ENCODE results near the gene CATSPER1. TPM values are rescaled to one million over a fixed set of nuclear protein-coding genes. Genes with fewer than 3 reads are reported as not detected.
"Not testable (repeated sequence)": the region's sequence is repeated elsewhere in the genome, so short reads cannot be mapped to it uniquely, and the experiment has no call there.

CATSPER1 gene
- total RNA-seq, 1 experiment from 2014 or later = 0.61 TPM

DNA sequence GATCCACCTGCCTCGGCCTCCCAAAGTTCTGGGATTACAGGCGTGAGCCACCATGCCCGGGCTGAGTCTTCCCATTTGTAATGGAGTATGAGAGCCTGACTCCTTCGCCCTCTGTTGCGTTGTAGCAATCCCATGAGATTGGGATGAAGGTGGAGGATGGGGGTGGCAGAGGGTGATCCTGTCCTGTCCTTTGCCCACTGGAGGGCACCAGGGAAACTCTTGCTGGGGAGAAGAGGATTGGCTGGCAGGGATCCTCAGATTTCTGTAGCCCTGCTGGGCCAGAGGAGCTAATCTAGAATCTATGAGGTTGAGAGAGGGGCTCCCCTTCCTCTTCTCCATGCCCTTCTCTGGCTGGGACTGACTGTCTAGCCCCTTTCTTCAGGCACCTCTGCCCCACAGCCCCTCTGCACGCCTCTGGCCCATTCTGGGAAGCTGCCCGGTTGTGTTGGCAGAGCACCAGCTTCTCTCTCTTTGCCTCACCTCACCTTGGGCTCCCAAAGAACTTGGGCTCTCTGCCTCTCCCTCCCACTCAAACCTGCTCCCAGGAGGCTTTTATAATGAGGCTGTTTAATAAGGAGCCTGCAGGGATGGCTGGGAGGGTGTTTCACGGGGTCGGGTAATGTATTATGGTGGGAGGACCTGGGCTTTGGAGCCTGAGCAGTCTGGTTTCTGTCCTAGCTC lies 9.5 kb upstream of the CATSPER1 start:
- CTCF ChIA-PET = interaction anchor here (0.6 to 2.4 kb wide), 7 partner anchors 9 to 649 kb away, joined by 3 to 32 read pairs (median 3); no protein-coding TSS in a partner anchor
- TF ChIP-seq, protein P1, sequence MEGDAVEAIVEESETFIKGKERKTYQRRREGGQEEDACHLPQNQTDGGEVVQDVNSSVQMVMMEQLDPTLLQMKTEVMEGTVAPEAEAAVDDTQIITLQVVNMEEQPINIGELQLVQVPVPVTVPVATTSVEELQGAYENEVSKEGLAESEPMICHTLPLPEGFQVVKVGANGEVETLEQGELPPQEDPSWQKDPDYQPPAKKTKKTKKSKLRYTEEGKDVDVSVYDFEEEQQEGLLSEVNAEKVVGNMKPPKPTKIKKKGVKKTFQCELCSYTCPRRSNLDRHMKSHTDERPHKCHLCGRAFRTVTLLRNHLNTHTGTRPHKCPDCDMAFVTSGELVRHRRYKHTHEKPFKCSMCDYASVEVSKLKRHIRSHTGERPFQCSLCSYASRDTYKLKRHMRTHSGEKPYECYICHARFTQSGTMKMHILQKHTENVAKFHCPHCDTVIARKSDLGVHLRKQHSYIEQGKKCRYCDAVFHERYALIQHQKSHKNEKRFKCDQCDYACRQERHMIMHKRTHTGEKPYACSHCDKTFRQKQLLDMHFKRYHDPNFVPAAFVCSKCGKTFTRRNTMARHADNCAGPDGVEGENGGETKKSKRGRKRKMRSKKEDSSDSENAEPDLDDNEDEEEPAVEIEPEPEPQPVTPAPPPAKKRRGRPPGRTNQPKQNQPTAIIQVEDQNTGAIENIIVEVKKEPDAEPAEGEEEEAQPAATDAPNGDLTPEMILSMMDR (IDR thresholded peaks at IDR 0.05; ENCODE audit: unreplicated experiment) = no peak
- POLR2A ChIA-PET = interaction anchor here (0.7 to 1.0 kb wide), 2 partner anchors 16 to 146 kb away, joined by 3 read pairs; no protein-coding TSS in a partner anchor
- BruUV-seq (replicated peaks) = no TSS peak
- no peak overlapping the region for H3K4me3 Mint-ChIP-seq (ENCODE audit: unreplicated experiment)
- H3K27me3 Mint-ChIP-seq (ENCODE audit: insufficient read depth, unreplicated experiment) = peaks cover 17% of the 10 kb centered on the region
- no peaks in the 10 kb centered on the region for H3K9me3 Mint-ChIP-seq (ENCODE audit: unreplicated experiment)
- intact Hi-C loops (cut with micrococcal nuclease) = no loop called here
- no peak overlapping the region for H3K27ac Mint-ChIP-seq (ENCODE audit: low read depth, unreplicated experiment)
- DNase-seq (ENCODE audit: unreplicated experiment) = no peak
- no peaks in the 10 kb centered on the region for H3K4me1 Mint-ChIP-seq (ENCODE audit: insufficient read depth, unreplicated experiment)
- no peaks in the 10 kb centered on the region for H3K36me3 Mint-ChIP-seq (ENCODE audit: insufficient read depth, unreplicated experiment)

DNA sequence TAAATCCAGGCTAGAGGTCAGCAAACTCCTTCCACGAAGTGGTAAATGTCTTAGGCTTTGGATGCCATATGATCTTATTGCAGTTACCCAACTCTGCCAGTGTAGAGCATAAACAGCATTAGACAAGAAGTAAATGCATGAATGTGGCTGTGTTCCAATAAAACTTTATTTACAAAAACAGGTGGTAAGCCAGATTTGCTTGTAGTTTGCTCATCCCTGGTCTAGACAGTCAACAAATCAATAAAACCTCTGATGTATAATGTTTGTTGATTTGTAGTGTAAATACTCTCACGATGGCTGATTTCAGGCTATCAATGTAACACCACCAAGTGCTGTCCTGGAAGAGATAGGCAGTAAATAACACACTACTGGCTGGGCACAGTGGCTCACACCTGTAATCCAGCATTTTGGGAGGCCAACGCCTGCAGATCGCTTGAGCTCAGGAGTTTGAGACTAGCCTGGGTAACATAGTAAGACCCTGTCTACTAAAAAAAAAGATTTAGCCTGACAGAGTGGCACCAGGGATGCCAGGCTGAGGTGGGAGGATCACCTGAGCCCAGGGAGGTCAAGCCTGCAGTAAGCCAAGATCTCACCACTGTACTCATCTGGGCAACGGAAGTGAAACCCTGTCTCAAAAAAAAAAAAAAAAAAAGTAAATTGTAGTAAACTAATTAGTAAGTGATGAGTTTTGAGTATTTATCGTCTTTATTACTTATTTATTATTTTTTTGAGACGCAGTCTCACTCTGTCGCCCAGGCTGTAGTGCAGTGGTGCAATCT lies 6.9 kb upstream of the CATSPER1 start:
- no peaks in the 10 kb centered on the region for H3K4me1 Mint-ChIP-seq (ENCODE audit: insufficient read depth, unreplicated experiment)
- no peak overlapping the region for H3K27ac Mint-ChIP-seq (ENCODE audit: low read depth, unreplicated experiment)
- DNase-seq (ENCODE audit: unreplicated experiment) = no peak
- no TSS peak for BruUV-seq (replicated peaks)
- H3K27me3 Mint-ChIP-seq (ENCODE audit: insufficient read depth, unreplicated experiment) = peaks cover 17% of the 10 kb centered on the region
- ChIA-PET CTCF (interaction anchor here (2.4 kb wide), 1 partner anchor 35 kb away, joined by 7 read pairs; no protein-coding TSS in a partner anchor), POLR2A (no interaction called here)
- H3K9me3 Mint-ChIP-seq (ENCODE audit: unreplicated experiment) = no peaks in the 10 kb centered on the region
- no peaks in the 10 kb centered on the region for H3K36me3 Mint-ChIP-seq (ENCODE audit: insufficient read depth, unreplicated experiment)
- H3K4me3 Mint-ChIP-seq (ENCODE audit: unreplicated experiment) = no peak overlapping the region
- intact Hi-C loops (cut with micrococcal nuclease) = no loop called here
- TF ChIP-seq, protein P1 (IDR thresholded peaks at IDR 0.05; ENCODE audit: unreplicated experiment) = no peak

- H3K4me3 Mint-ChIP-seq (ENCODE audit: unreplicated experiment); H3K27ac Mint-ChIP-seq (ENCODE audit: low read depth, unreplicated experiment); BruUV-seq (replicated peaks); H3K9me3 Mint-ChIP-seq (ENCODE audit: unreplicated experiment); H3K36me3 Mint-ChIP-seq (ENCODE audit: insufficient read depth, unreplicated experiment); H3K4me1 Mint-ChIP-seq (ENCODE audit: insufficient read depth, unreplicated experiment); DNase-seq (ENCODE audit: unreplicated experiment); H3K27me3 Mint-ChIP-seq (ENCODE audit: insufficient read depth, unreplicated experiment); intact Hi-C loops (cut with micrococcal nuclease): not testable (repeated sequence)
- CTCF ChIA-PET = interaction anchor here (0.6 to 2.6 kb wide), 25 partner anchors 10 to 920 kb away, joined by 3 to 31 read pairs (median 5); partner anchors contain the start of genes BANF1, CST6, EIF1AD and FIBP
- POLR2A ChIA-PET = interaction anchor here (1.0 to 2.6 kb wide), 2 partner anchors 10 to 21 kb away, joined by 3 to 20 read pairs; partner anchors contain the start of genes BANF1 and EIF1AD
Observed at GRCh38 chr11:66023186-66023440, 3.2 kb downstream of the CATSPER1 start.

DNA sequence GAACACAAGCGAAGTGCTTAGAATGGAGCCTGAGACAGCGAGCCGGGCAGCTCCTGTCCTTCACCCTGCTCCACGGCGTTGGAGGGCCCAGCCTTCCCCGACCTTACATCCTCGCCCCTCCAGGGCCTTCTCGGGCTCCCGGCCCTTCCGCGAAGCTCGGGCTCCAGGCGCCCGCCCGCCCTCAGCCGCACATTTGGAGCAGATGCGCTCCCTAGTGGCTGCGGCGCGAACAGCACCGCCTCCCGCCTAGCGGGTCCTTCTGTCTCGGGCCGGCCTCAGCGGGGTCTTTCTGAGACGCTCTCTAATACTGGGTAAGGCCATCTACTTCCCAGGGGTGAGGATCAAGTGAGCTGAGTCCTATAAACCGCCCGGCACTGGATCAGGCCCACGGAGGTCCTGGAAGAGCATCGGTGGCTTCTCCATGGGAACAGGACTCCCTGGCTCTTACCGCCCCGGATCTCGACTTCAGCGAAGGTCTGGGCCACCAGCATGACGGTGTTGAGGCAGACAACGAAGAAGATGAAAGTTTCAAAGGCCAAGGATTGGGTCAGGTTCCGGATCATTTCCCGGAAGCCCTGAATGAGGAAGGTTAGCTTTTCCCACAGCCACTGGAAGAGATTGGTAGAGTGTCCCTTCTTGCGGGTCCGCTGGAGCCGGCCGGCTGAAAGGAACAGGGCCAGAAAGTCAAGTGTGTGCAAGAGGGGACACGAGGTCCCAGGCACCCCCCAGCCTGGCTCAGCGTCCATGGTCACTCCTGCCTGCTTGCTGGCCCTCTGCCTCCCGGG lies 3.7 kb downstream of the CATSPER1 start:
- intact Hi-C loops (cut with micrococcal nuclease) = loop anchor here (1.0 kb wide), 1 partner anchor 33 kb away; no protein-coding TSS in a partner anchor
- Mint-ChIP-seq H3K4me1 (ENCODE audit: insufficient read depth, unreplicated experiment) (peaks cover 6% of the 10 kb centered on the region), H3K27me3 (ENCODE audit: insufficient read depth, unreplicated experiment) (no peaks in the 10 kb centered on the region), H3K27ac (ENCODE audit: low read depth, unreplicated experiment) (no peak overlapping the region), H3K36me3 (ENCODE audit: insufficient read depth, unreplicated experiment) (peaks cover 5% of the 10 kb centered on the region), H3K4me3 (ENCODE audit: unreplicated experiment) (peak overlapping the region; percentile 21), H3K9me3 (ENCODE audit: unreplicated experiment) (no peaks in the 10 kb centered on the region)
- POLR2A ChIA-PET = interaction anchor here (0.6 to 2.6 kb wide), 6 partner anchors 10 to 70 kb away, joined by 3 to 20 read pairs (median 5); partner anchors contain the start of genes BANF1, CST6, EIF1AD and SF3B2
- peak; percentile 58 for DNase-seq (ENCODE audit: unreplicated experiment)
- TF ChIP-seq, protein P1 (IDR thresholded peaks at IDR 0.05; ENCODE audit: unreplicated experiment) = peak; percentile 94
- CTCF ChIA-PET = interaction anchor here (0.6 to 2.6 kb wide), 43 partner anchors 9 to 921 kb away, joined by 3 to 31 read pairs (median 4); partner anchors contain the start of genes BANF1, CST6, EIF1AD and FIBP
- BruUV-seq (replicated peaks) = no TSS peak
